Right kidney (tissue), 9 donors: ENCODE data around the gene ADSS2.
"Not testable (repeated sequence)": the region's sequence is repeated elsewhere in the genome, so short reads cannot be mapped to it uniquely, and the experiment has no call there.

ENCODE experiments used
- DNase-seq: peaks from one replicate; pipeline ENCODE4 v3.0.0-alpha.2; 2016
- long read RNA-seq, 8 donors: transcript quantifications; one replicate each; lab custom pipeline, GENCODE V29; 2026

The ADSS2 gene
- long read RNA-seq, donor 1, transcript ADSS-201 (13 exons, 2,780 nt), result major isoform, 10 of 11 reads
- long read RNA-seq, donor 1, partial matches to known transcripts, result 0 of 11 reads
- long read RNA-seq, donor 1, other reads (novel, unspliced or antisense), result 0 of 11 reads
- long read RNA-seq, donor 2, transcript ADSS-201 (13 exons, 2,780 nt), result major isoform, 6 of 11 reads
- long read RNA-seq, donor 2, partial matches to known transcripts, result 5 of 11 reads
- long read RNA-seq, donor 2, other reads (novel, unspliced or antisense), result 0 of 11 reads
- long read RNA-seq, donor 3, transcript ADSS-201 (13 exons, 2,780 nt), result major isoform, 6 of 6 reads
- long read RNA-seq, donor 3, partial matches to known transcripts, result 0 of 6 reads
- long read RNA-seq, donor 3, other reads (novel, unspliced or antisense), result 0 of 6 reads
- long read RNA-seq, donor 4, transcript ADSS-201 (13 exons, 2,780 nt), result major isoform, 8 of 8 reads
- long read RNA-seq, donor 4, partial matches to known transcripts, result 0 of 8 reads
- long read RNA-seq, donor 4, other reads (novel, unspliced or antisense), result 0 of 8 reads
- long read RNA-seq, donor 5, transcript ADSS-201 (13 exons, 2,780 nt), result major isoform, 16 of 21 reads
- long read RNA-seq, donor 5, partial matches to known transcripts, result 5 of 21 reads
- long read RNA-seq, donor 5, other reads (novel, unspliced or antisense), result 0 of 21 reads
- long read RNA-seq, donor 6, transcript ADSS-201 (13 exons, 2,780 nt), result major isoform, 10 of 11 reads
- long read RNA-seq, donor 6, partial matches to known transcripts, result 0 of 11 reads
- long read RNA-seq, donor 6, other reads (novel, unspliced or antisense), result 0 of 11 reads
- long read RNA-seq, donor 7, transcript ADSS-201 (13 exons, 2,780 nt), result major isoform, 7 of 17 reads
- long read RNA-seq, donor 7, partial matches to known transcripts, result 10 of 17 reads
- long read RNA-seq, donor 7, other reads (novel, unspliced or antisense), result 0 of 17 reads
- long read RNA-seq, donor 8, transcript ADSS-201 (13 exons, 2,780 nt), result major isoform, 18 of 18 reads
- long read RNA-seq, donor 8, partial matches to known transcripts, result 0 of 18 reads
- long read RNA-seq, donor 8, other reads (novel, unspliced or antisense), result 0 of 18 reads

GRCh38 chr1:244451539-244451950 is at the start of gene ADSS2:
TSS of gene ADSS2 (minus strand) at chr1:244451909. CDS start at chr1:244451817, 92 bp downstream.
- DNase-seq, result peak; percentile 95

DNA sequence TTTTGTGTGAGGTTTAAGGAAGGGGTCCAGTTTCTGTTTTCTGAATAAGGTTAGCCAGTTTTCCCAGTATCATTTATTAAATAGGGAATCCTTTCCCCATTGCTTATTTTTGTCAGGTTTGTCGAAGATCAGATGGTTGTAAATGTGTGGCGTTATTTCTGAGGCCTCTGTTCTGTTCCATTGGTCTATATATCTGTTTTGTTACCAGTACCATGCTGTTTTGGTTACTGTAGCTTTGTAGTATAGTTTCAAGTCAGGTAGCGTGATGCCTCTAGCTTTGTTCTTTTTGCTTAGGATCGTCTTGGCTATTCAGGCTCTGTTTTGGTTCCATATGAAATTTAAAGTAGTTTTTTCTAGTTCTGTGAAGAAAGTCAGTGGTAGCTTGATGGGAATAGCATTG is 48.8 kb upstream of the ADSS2 start:
- not testable (repeated sequence) for DNase-seq

DNA sequence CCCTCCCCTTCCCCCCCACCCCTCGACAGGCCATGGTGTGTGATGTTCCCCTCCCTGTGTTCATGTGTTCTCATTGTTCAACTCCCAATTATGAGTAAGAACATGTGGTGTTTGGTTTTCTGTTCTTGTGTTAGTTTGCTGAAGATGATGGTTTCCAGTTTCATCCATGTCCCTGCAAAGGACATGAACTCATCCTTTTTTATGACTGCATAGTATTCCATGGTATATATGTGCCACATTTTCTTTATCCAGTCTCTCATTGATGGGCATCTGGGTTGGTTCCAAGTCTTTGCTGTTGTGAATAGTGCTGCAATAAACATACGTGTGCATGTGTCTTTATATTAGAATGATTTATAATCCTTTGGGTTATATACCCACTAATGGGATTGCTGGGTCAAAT is 47.8 kb upstream of the ADSS2 start:
- not testable (repeated sequence) for DNase-seq

DNA sequence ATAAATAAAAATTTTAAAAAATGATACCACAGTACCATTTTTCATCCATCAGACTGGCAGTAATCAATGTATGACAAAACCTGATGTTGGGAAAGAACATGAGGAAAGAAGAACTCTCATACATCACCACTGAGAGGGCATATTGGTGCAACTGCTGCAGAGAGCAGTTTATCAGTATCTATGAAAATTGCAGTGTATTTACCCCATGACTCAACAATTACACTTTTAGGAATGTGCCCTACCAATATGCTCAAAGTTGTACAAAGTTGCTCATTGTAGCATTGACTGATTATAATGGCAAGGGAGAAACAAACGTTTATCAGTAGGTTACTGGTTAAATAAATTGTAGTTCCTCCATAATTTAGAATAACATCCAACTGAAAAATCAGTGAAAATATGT is 46.1 kb upstream of the ADSS2 start:
- no peak for DNase-seq

DNA sequence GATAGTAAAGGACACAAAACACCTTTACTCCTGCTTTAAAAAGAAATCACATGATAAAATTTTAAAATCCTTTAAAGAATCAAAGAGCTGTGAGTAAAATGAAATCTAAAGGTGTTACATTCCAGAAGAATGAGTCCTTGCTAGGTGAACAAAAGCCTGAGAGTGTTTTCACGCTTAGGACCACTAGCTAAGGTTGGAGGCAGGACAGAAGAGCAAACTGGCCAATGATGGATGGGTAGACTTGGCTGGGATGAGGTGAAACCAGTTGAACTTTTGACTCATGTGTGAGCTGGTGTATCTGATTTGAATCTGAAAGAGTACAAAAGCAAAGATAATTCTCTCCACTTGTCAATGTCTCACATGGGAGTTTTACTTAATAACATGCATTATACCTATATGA is 44.5 kb upstream of the ADSS2 start:
- DNase-seq, result no peak

- DNase-seq, result no peak
These were observed 42.9 kb upstream of the ADSS2 start for GRCh38 chr1:244494653-244495052.

DNA sequence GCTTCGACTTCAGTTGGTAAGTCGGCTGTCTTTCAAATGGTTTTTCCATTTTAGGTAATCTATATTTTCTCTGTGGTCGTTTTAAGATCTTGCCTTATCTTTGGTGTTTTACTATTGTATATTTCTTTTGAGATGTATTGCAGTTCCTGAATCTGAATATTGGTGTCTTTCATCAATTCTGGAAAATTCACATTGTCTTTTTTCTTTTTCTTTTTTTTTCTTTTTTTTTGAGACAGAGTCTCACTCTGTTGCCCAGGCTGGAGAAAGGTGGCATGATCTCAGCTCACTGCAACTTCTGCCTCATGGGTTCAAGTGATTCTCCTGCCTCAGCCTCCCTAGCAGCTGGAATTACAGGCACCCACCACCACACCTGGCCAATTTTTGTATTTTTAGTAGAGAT is 33.3 kb upstream of the ADSS2 start:
- not testable (repeated sequence) for DNase-seq

DNA sequence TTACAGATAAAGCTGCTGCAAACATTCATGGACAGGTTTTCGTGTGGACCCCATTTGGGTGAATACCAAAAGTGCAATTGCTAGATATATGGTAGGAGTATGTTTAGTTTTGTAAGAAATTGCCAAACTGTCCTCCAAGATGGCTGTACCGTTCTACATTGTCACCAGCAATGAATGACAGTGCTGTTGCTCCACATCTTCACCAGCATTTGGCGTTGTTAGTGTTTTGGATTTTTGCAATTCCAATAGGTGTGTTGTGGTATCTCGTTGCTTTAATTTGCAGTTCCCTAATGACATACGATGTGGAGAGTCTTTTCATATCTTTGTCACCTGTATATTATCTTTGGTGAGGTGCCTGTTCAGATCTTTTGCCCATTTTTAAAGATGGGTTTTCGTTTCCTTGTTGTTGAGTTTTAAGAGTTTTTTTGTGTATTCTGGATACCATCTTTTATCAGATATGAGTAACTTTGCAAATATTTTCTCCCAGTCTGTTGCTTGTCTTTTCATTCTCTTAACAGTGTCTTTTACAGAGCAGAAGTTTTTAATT is 21.4 kb upstream of the ADSS2 start:
- no peak for DNase-seq

DNA sequence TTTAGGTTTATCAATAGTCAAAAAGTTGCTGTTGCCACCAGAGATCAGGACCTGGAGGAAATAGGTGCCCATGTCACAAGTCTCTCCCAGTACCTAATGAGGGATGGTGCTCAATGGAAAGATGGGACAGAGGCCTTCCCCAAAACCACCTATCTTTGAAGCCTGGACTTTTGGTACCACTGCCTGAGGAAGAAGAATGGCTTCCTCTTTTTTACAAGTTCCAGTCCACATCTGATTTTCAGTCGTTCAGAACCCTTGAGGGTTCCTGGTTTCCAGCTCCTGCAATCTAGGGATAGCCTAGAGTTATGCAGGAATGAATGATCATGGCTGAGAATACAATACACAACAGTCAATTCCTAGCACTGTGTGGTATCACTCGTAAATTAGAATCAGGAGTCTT is 15.0 kb upstream of the ADSS2 start:
- no peak for DNase-seq

- DNase-seq, result peak; percentile 97
These were observed 9.7 kb upstream of the ADSS2 start, which contains the start of gene CATSPERE for GRCh38 chr1:244461245-244462071. TSS of gene CATSPERE (plus strand) at chr1:244461273. CDS start at chr1:244461430, 157 bp downstream.

GRCh38 chr1:244460197-244460596 is 8.5 kb upstream of the ADSS2 start:
- no peak for DNase-seq

DNA sequence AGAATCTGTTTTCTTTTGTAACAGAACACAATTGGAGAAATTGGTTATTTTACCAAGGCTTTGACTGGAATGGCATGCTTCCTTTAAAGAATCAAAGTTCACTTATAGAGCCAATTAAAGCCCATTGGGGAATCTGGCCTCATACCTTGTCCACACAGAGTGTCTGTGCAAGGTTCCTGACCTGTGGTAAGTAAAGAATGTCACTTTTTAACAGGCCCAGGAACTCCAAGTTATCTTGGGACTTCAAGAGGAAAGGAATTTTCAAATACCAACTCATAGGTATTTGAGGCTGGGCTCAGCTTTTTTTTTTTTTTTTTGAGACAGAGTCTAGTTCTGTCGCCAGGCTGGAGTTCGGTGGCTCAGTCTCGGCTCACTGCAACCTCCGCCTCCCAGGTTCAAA is 7.1 kb upstream of the ADSS2 start:
- DNase-seq, result no peak

GRCh38 chr1:244456586-244456985 is 4.9 kb upstream of the ADSS2 start:
- no peak for DNase-seq

DNA sequence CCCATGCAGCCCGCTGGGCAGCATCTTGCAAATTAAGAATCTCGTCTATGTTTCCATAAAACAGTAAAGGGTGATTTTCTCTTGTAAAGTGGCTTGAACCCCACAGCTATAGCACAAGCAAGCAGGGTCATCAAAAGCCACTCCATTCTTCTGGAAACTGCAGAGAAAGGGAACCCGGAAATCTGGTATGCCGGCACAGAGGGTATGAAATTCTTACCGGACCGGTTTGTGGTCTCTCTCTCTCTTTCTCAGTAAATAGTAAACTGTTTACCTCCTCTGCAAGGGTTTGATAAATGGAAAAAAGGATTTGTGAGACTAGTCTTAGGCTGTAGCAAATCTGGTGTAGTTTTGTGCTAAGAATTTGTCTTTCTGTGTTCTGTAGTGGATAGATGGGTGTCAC is 2.7 kb upstream of the ADSS2 start:
- DNase-seq, result no peak

- peak; percentile 95 for DNase-seq
These were observed 464 bp upstream of the ADSS2 start for GRCh38 chr1:244451951-244452795.

- no peak for DNase-seq
These were observed 841 bp downstream of the ADSS2 start for GRCh38 chr1:244450597-244451538.

DNA sequence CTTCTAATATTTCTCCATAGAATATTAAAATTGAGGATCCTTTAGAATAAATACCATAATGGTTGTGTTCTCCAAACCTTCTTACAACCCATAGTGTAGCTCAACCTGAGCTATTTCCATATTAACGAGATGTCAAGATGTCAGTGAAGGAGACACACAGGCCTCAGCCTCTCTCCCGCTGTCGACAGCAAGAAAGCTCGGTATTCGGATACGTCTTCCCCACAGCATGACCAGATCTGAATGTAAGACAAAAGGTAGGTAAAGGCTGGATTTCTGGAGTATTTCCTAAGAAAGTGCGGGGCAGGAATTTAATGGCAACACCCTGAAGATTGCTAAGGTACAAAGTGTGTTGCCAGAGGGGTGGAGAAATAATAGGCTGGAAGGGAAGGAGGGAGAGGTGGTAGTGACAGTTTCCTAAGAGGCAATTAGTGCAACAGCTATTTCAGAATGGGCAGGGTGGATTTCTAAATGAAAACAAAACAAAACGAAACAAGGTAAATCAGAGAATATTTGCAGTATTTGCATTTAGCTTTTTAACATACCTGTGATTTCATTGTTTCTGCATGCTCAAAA is 1.7 kb downstream of the ADSS2 start:
- no peak for DNase-seq

- no peak for DNase-seq
These were observed 3.3 kb downstream of the ADSS2 start for GRCh38 chr1:244448279-244449036.
